Mesendoderm (in vitro differentiated cells): ENCODE data around the gene SLC39A11.

ENCODE experiments used
- DNase-seq: peaks from one replicate; pipeline ENCODE4 v3.0.0; 2013
- H2AK5ac ChIP-seq: 2 replicates; pipeline ENCODE4 v1.6.1; 2013; ENCODE audit warnings: low read length, inconsistent platforms
- H2BK120ac ChIP-seq: 2 replicates; pipeline ENCODE4 v1.6.1; 2013; ENCODE audit warnings: low read depth, mild to moderate bottlenecking, low read length, moderate library complexity, mixed read lengths
- H2BK15ac ChIP-seq: replicated peaks from 2 replicates; pipeline ENCODE4 v1.6.1; 2013; ENCODE audit warnings: low read depth, mild to moderate bottlenecking, moderate library complexity
- H2BK5ac ChIP-seq: 2 replicates; pipeline ENCODE4 v1.6.1; 2013; ENCODE audit warnings: low read length, inconsistent platforms
- H3K18ac ChIP-seq: 2 replicates; pipeline ENCODE4 v1.6.1; 2013; ENCODE audit warnings: mild to moderate bottlenecking, low read length, mixed read lengths
- H3K23ac ChIP-seq: one replicate; pipeline ENCODE4 v1.6.1; 2013; ENCODE audit warnings: low read length
- H3K27ac ChIP-seq: 2 replicates; pipeline ENCODE4 v1.5.1; 2013; ENCODE audit warnings: low read depth, mild to moderate bottlenecking, inconsistent platforms, low read length, moderate library complexity
- H3K27me3 ChIP-seq: 2 replicates; pipeline ENCODE4 v1.6.1; 2013; ENCODE audit warnings: low read length, control low read depth, mild to moderate bottlenecking, inconsistent platforms; ENCODE audit not compliant: insufficient read depth, poor library complexity
- H3K36me3 ChIP-seq: 2 replicates; pipeline ENCODE4 v1.6.1; 2013; ENCODE audit warnings: low read length, inconsistent platforms; ENCODE audit not compliant: control insufficient read depth, insufficient read depth
- H3K4ac ChIP-seq: one replicate; pipeline ENCODE4 v1.6.1; 2013; ENCODE audit warnings: low read depth, mild to moderate bottlenecking, low read length, moderate library complexity
- H3K4me1 ChIP-seq: 2 replicates; pipeline ENCODE4 v1.6.1; 2013; ENCODE audit warnings: low read depth, low read length, inconsistent platforms; ENCODE audit not compliant: control insufficient read depth
- H3K4me2 ChIP-seq: 2 replicates; pipeline ENCODE4 v1.6.1; 2013; ENCODE audit warnings: low read length
- H3K4me3 ChIP-seq: 2 replicates; pipeline ENCODE4 v1.5.1; 2013; ENCODE audit warnings: mild to moderate bottlenecking, low read length
- H3K56ac ChIP-seq: one replicate; pipeline ENCODE4 v1.6.1; 2013; ENCODE audit warnings: low read length
- H3K79me1 ChIP-seq: 2 replicates; pipeline ENCODE4 v1.6.1; 2013; ENCODE audit warnings: low read length, inconsistent platforms
- H3K79me2 ChIP-seq: 2 replicates; pipeline ENCODE4 v1.6.1; 2013; ENCODE audit warnings: mild to moderate bottlenecking, low read length; ENCODE audit not compliant: control insufficient read depth, insufficient read depth
- H3K9ac ChIP-seq: 2 replicates; pipeline ENCODE4 v1.6.1; 2013; ENCODE audit warnings: low read length, inconsistent platforms
- H4K5ac ChIP-seq: one replicate; pipeline ENCODE4 v1.6.1; 2013; ENCODE audit warnings: low read length
- H4K8ac ChIP-seq: one replicate; pipeline ENCODE4 v1.6.1; 2013; ENCODE audit warnings: low read depth, mild to moderate bottlenecking, control low read depth, low read length, moderate library complexity
- WGBS: extraction: QIAGEN DNeasy Blood & Tissue Kit; methylation state at CpG from one replicate; pipeline ENCODE4 v1.1.7; 2013; ENCODE audit warnings: low lambda C conversion rate, missing lambda C conversion rate; ENCODE audit not compliant: insufficient coverage; ENCODE audit errors: extremely low coverage; 5-methylcytosine and 5-hydroxymethylcytosine counted together

Gene SLC39A11

DNA sequence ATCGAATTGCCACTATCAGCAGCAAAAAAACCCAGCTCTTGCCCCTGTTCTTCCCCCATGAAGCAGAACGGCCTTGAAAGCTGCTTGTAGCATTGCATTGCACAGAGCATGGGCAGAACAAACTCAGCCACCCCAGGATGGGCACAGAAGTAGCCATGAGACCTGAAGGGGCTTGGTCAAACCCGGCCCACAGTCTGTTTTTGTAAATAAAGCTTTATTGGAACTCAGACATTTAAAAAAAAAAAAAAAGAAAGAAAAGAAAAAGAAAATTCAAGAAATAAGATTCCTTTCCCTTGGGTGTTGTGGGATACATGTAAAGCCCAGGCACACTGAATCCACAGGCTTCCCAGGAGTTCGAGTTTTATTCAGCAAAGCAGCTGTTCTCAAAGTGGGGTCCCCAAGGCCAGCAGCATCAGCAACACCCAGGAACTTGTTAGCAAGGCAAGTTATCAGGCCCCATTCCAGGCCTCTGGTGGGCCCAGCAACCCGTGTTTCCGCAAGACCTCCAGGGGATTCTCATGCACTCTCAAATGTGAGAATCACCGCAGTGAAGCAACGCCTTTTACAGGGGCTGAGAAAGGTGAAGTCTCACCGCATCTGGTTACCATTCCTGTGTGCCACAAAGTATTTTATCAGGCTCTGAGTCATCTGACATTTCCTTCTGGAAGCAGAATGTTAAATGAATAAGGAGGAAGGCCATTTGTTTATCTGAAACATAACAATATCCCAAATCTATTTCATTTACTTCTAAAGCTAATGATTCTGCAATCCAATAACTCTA lies 108.2 kb downstream of the SLC39A11 start:
- Histone ChIP-seq H3K4ac (no peak overlapping the region), H3K4me3 (no peak overlapping the region), H3K23ac (no peak overlapping the region), H4K5ac (no peak overlapping the region), H3K79me1 (no peaks in the 10 kb centered on the region), H3K56ac (no peak overlapping the region), H3K79me2 (no peaks in the 10 kb centered on the region), H2BK5ac (no peak overlapping the region), H3K9ac (no peak overlapping the region), H2BK15ac (no peak overlapping the region), H3K4me2 (no peak overlapping the region), H3K27me3 (no peaks in the 10 kb centered on the region), H3K4me1 (no peaks in the 10 kb centered on the region), H3K18ac (no peak overlapping the region), H3K36me3 (no peaks in the 10 kb centered on the region), H4K8ac (no peak overlapping the region), H2BK120ac (no peak overlapping the region), H3K27ac (no peak overlapping the region), H2AK5ac (no peak overlapping the region)
- WGBS = no CpG with 5 or more reads among the region's 9 CpGs
- peak; percentile 80 for DNase-seq

DNA sequence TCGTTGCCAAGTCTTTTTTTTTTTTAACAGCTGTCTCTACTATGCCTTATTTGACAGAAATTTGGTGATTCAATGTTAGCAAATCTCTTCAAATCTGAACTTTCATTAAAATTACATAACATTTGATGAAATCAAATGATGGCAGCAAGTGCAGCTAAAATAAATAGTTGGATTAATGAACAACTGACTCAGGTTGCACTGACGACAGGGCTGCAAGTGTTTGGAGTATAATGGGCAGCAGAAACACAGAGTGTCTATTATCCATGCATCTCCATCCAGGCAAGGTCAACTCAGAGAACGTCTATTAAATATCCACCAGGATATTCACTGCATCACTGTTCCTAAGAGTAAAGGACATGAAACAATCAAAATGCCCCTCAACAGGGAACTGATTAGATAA lies 109.8 kb downstream of the SLC39A11 start:
- Histone ChIP-seq H3K9ac (no peak overlapping the region), H3K56ac (no peak overlapping the region), H3K79me2 (no peaks in the 10 kb centered on the region), H2BK120ac (no peak overlapping the region), H2AK5ac (no peak overlapping the region), H3K4me1 (no peaks in the 10 kb centered on the region), H3K18ac (no peak overlapping the region), H3K36me3 (no peaks in the 10 kb centered on the region), H3K23ac (no peak overlapping the region), H4K5ac (no peak overlapping the region), H4K8ac (no peak overlapping the region), H3K4me3 (no peak overlapping the region), H2BK5ac (no peak overlapping the region), H3K4me2 (no peak overlapping the region), H3K27ac (no peak overlapping the region), H3K79me1 (no peaks in the 10 kb centered on the region), H2BK15ac (no peak overlapping the region), H3K4ac (no peak overlapping the region), H3K27me3 (no peaks in the 10 kb centered on the region)
- DNase-seq = no peak
- WGBS = no CpG with 5 or more reads among the region's 3 CpGs

DNA sequence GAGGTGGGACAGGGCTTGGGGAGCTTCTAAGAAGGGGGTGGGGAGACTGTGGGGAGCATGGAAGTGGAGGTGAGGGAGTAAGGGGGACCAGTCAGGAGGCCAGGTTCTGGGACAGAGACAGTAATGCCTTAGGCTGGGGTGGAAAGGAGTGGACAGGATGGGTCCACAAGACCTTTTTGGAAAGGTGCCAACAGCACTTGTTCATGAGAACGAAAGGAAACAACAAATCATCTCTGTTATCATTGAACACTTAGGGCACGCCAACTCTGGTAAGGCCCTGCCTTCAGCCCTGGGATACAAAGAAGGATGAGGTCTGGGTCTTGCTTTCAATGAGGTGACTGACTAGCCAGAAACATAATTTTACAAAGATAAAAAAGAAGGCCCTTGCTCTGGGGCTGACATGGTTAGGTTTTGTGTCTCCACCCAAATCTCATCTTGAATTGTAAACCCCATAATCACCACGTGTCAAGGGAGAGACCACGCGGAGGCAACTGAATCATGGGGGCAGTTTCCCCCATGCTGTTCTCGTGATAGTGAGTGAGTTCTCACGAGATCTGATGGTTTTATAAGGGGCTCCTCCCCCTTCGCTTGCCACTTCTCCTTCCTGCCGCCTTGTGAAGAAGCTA lies 113.8 kb downstream of the SLC39A11 start:
- Histone ChIP-seq H2BK15ac (no peak overlapping the region), H3K4me2 (no peak overlapping the region), H3K23ac (no peak overlapping the region), H3K9ac (no peak overlapping the region), H4K8ac (no peak overlapping the region), H2BK5ac (no peak overlapping the region), H2BK120ac (no peak overlapping the region), H3K79me2 (no peaks in the 10 kb centered on the region), H3K79me1 (no peaks in the 10 kb centered on the region), H4K5ac (no peak overlapping the region), H3K4me3 (no peak overlapping the region), H3K4me1 (no peaks in the 10 kb centered on the region), H3K4ac (no peak overlapping the region), H3K56ac (peak overlapping the region; percentile 22), H2AK5ac (no peak overlapping the region), H3K18ac (no peak overlapping the region), H3K36me3 (no peaks in the 10 kb centered on the region), H3K27ac (no peak overlapping the region), H3K27me3 (no peaks in the 10 kb centered on the region)
- WGBS = no CpG with 5 or more reads among the region's 9 CpGs
- no peak for DNase-seq

DNA sequence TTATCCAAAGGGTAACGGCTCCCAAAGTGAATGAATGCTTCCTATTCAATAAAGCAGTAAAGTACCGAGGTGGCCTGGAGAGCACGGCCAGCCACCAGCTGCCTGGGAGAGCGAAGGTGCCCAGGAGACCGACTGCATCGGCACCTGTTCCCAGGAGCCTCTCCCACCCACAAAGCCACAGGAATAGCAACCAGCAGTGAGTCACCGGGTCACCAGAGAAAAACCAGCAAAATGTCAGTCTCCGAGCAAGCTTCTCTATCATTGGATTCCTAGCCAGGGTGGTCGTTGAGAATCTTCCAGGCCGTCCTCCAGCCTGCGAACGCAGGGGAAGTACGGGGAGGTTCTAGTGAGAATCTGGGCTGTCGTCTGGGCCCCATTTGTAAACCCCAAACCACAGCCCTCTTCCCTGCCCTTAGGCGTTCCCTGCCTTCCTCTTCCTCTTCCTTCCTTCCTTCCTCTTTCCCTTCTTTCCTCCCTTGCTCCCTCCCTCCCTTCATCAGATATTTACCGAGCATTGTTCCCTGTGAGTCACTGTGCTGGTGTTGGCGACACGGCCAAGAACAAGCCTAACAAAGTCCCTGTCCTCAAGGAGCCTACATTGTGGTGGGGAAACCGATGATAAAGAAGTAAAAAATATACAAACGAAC lies 114.6 kb downstream of the SLC39A11 start:
- H3K27ac ChIP-seq = no peak overlapping the region
- WGBS = no CpG with 5 or more reads among the region's 20 CpGs

DNA sequence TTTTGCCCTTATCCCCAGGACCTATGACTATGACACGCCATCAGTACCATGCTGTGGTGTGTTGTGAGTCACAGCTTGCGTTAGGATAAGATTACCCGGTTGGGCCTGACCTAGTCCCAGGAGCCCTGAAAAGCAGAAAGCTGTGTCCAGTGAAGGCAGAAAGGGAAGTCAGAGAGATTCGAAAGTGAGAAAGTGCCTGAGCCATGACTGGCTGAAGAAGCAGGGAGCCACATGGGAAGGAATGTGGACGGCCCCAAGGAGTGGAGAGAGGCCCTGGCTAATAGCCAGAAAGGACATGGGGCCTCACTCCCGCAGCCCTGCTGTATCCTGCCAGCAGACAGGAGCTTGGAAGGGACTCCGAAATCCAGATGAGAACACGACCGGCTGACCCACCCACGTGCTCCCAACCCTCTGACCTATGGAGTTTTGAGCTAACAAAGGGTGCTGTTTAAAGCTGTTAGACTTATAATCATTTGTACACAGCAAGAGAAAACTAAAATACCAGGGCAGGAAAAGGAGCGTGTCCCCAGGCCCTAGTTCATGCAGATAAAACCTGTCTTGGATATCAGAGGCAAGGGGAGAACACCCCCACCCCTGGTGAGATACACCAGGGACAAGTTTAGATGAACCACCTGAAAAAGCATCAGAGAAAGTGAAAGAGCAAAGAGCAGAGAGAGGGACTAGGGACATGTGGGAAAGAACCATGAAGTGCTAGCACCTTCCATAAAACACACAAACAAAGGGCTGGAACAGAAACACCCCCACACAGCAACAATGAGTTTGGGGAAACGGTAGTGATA lies 115.3 kb downstream of the SLC39A11 start:
- H3K79me2 ChIP-seq = no peaks in the 10 kb centered on the region
- no peak overlapping the region for H2BK15ac ChIP-seq
- no peak overlapping the region for H3K4ac ChIP-seq

More for the DNA sequence above, 114.6 kb downstream of the SLC39A11 start:
- Histone ChIP-seq H3K56ac (no peak overlapping the region), H4K8ac (no peak overlapping the region), H3K36me3 (no peaks in the 10 kb centered on the region), H2BK5ac (no peak overlapping the region), H2BK15ac (no peak overlapping the region), H2AK5ac (no peak overlapping the region), H3K18ac (no peak overlapping the region), H3K4me2 (no peak overlapping the region), H3K79me2 (no peaks in the 10 kb centered on the region), H4K5ac (no peak overlapping the region), H3K9ac (no peak overlapping the region), H3K23ac (no peak overlapping the region), H3K27me3 (no peaks in the 10 kb centered on the region), H3K4me3 (no peak overlapping the region), H3K4me1 (no peaks in the 10 kb centered on the region), H3K79me1 (no peaks in the 10 kb centered on the region), H3K4ac (no peak overlapping the region), H2BK120ac (no peak overlapping the region)
- no peak for DNase-seq

More for the DNA sequence above, 115.3 kb downstream of the SLC39A11 start:
- no peaks in the 10 kb centered on the region for H3K36me3 ChIP-seq
- no peak overlapping the region for H4K5ac ChIP-seq
- H3K79me1 ChIP-seq = no peaks in the 10 kb centered on the region
- no peak overlapping the region for H3K9ac ChIP-seq
- no peak overlapping the region for H3K56ac ChIP-seq
- no peak overlapping the region for H3K23ac ChIP-seq
- no peak overlapping the region for H4K8ac ChIP-seq
- H2BK120ac ChIP-seq = no peak overlapping the region
- no peak overlapping the region for H3K18ac ChIP-seq
- no peaks in the 10 kb centered on the region for H3K4me1 ChIP-seq
- no peak overlapping the region for H2BK5ac ChIP-seq
- no peaks in the 10 kb centered on the region for H3K27me3 ChIP-seq
- no peak overlapping the region for H3K4me3 ChIP-seq
- H3K27ac ChIP-seq = no peak overlapping the region
- WGBS = no CpG with 5 or more reads among the region's 12 CpGs
- no peak overlapping the region for H3K4me2 ChIP-seq
- H2AK5ac ChIP-seq = no peak overlapping the region
- DNase-seq = peak; percentile 72
